GM19240 (cell line): ENCODE results near the gene SCYGR2.

Experiments used
- DNase-seq: peaks from one replicate; pipeline ENCODE4 v3.0.0; 2011; ENCODE audit warnings: low spot score; ENCODE audit not compliant: insufficient read length

SCYGR2 gene

DNA sequence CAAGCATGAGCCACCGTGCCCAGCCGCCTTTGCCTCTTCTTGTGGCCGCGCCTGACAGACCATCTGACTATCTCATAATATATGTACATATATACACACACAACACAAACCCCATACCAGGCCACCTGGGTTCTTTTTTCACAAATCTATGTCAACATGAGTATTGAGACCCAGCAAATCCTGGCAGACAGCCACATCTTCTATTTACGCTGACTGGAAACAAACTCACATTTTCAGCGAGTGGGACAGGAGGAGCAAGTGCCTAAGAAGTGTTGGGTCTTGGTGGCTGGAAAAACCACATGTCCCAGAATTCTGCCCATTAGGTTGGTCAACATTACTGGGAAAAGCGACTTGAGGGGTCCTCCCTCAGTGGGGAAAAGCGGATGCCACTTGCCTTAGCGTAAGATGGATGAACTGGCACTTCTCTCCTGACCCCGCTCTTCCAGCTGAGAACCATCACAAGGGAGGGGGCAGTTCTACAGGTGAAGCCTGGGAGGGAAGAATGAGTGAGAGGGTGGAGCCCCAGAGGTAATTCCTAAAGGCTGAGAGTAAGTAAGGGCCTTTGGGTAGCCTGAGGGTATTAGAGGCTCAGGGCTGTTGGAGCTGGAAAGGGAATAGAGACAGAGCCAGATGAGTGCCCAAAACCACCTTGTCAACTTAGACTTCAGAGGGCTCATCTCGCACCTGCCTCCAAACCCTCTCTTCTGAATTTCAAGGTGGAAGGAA is 14.0 kb downstream of the SCYGR2 start:
- no peak for DNase-seq

DNA sequence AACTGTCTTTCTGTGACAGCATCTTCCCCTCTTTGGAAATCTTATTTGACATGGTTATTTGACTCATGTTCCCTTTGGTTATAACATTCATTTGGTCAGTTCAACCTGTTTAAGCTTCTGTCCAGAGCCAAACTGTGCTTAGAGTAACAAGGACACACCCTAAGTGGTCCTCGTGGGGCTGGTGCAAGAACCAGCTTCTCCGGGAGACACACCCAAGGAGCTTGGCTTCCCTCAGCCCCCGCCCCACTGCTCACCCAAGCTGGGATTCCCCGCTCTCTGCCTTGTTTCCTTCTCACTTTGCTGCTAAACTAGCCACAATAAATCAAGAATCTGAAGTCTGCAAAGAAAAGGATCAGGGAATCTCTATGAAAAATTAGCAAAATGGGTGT is 14.6 kb downstream of the SCYGR2 start:
- DNase-seq: no peak

DNA sequence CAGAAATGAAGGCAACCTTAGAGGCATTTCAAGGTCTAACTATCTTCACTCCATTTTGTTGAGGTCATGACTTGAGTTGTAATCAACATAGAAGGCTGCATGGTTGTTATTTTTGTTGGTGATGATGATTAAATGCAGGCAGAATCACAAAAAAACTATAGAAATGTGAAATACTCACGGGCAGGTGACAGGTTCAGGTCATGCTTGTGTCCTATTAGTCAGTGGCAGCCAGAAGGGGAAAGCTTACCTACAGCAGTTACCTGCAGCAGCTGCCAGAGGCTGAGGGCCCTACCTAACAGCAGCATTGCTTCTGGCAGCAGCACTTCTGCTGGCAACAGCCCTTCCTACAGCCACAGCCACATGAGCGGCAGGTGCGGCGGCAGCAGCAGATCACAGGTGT is 15.6 kb downstream of the SCYGR2 start:
- no peak for DNase-seq

DNA sequence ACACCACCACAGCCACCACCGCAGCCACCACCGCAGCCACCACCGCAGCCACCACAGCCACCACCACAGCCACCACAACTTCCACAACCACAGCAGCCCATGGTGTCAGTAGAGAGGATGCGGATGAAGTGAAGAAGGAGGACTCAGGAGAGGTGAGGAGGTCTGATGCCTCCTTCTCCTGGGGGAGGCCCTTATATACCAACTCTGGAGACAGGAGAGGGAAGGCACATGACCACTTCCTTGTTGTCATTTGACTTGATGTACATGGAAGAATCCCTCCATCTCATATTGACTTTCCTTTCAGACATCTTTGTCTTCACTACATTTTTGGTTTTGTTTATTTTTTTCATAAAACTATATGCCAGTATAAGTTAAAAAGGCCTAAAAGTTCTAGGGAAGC is 16.0 kb downstream of the SCYGR2 start, which contains the start of gene SCYGR3:
TSS of gene SCYGR3 (minus strand) at position 101 of the 400 bp plus-strand sequence. CDS start at position 101, 0 bp downstream.
- DNase-seq: no peak

DNA sequence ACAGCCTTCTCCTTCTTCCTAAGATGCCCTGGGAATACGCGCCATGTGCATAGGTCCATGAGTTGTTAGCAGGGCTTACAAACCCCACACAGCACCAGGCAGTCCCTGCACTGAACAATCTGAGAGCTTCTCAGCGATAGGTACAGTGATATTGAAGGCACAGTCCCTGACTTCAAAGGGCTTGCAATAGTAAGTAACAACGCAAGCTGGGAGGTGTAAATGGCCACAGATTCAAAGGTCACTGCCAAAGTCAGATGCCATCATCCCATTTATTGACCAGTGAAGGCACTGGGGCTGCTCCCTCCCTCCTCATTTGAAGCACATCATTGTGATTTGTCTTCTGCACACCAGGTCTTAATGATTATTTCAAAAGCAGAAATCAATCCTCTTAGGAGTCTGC is 16.5 kb downstream of the SCYGR2 start:
- no peak for DNase-seq

DNA sequence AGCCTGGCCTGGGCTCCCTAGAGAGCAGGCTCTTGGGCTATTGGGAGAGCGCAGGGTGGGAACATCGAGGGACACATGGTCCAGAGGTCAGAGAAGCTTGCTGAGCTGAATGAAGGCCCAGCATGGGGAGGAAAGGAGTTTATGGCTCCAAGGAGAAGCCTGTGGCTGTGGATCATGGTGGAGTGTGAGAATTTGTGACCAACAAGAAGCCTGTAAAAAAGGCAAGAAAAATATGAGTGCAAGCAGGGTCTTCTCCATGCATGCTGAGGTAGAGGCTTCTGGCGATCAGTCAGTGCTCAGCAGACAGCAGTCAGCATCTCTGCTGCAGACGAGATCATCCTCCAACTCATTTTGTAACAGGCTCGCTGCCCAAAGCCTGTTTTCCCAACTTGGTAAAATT is 17.2 kb downstream of the SCYGR2 start:
- DNase-seq: no peak

DNA sequence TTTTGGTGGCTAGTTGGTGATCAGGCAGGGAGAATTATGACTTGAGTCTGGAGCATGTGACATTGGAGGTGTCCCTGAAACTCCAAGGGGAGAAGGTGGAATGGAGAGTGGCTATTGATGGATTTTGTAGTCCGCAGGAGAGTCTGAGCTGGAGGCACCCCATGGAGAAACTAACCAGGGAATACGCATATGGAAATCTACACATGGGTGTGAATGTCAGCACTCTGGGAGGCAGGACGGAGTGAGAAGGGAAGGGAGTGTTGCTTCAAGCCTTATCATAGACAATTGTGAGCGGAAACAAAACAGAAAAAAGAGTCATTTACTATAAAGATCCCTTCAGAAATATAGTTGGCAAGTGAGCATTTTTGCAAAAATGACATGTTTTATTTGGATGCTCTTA is 17.9 kb downstream of the SCYGR2 start:
- no peak for DNase-seq

DNA sequence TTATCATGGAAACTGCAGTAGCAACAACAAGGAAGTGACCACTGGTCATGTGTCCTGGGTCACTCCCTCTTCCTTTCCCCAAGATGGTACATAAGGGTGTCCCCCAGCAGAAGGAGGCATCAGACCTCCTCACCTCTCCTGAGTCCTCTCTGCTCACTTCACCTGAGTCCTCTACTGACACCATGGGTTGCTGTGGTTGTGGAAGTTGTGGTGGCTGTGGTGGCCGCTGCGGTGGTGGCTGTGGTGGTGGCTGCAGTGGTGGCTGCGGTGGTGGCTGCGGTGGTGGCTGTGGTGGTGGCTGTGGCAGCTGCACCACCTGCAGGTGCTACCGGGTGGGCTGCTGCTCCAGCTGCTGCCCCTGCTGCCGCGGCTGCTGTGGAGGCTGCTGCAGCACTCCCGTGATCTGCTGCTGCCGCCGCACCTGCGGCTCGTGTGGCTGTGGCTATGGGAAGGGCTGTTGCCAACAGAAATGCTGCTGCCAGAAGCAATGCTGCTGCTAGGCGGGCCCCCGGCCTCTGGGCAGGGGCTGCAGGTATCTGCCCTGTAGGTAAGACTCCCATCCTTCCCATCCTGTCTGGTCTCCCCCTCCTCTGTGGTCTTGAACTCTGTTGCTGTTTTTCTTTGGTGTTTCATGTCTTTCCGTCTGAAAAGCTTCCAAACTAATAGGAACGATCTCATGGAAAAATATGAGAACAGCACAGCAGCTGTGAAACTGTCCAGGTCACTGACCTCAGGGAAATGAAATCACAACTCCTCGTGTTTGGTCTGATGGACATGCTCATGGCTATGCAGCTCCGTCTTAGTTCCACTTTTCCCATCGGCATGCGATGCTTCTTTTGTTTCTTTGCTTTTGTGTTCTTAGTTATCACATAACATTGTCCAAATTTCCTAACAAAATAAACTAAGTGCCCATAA is 18.9 kb downstream of the SCYGR2 start, which contains the start of gene SCYGR4:
TSS of gene SCYGR4 (plus strand) at position 183 of the 915 bp plus-strand sequence. CDS start at position 183, 0 bp downstream.
- no peak for DNase-seq

DNA sequence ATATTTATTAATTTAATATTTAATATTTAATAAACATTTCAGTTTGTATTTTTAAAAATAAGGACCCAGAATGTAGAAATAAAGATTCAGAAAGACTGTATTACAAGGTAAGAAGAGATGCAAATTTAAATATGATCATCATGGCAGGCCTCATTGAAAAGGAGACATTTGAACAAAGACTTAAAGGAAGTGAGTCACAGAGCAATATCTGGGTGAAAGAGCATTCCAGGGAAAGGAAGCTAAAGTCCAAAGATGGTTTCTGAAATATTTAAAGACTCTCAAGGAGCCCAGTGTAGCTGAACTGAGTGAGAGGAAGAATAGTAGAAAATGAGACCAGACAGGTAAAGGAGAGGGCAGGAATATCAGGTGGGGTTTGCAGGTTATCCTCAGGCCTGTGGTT is 24.5 kb downstream of the SCYGR2 start:
- DNase-seq: no peak

DNA sequence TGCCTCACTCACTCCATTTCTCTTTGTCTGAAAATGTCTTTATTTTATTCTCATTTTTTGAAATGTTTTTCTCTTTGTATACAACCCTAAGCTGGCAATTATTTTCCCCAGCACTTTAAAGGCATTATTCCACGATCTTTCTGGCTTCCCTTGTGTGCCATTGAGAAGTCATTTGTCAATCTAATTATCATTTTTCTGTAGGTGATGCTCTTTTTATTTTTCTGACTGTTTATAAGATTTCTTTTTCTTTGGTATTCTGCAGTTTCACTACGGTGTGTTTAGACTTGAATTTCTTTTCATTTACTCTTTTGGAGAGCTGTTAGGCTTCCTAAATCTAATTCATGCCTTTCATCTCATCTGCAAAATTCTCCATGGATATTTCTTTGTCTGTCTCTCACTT is 26.7 kb downstream of the SCYGR2 start:
- no peak for DNase-seq

DNA sequence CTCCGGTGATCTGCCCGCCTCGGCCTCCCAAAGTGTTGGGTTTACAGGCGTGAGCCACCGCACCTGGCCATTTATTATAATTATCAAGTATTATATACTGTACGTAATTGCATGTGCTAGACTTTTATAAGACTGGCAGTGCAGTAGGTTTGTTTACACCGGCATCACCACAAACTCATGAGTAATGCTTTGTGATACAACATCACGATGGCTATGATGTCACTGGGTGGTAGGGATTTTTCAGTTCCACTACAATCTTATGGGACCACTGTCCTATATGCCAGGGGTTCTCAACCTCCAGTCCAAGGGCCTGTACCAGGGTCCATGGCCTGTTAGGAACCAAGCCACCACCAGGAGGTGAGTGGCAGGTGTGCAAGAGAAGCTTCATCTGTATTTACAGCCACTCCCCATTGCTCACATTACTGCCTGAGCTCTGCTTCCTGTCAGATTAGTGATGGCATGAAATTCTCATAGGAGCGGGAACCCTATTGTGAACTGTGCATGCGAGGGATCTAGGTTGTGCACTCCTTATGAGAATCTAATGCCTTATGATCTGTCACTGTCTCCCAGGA is 28.0 kb downstream of the SCYGR2 start:
- DNase-seq: no peak

DNA sequence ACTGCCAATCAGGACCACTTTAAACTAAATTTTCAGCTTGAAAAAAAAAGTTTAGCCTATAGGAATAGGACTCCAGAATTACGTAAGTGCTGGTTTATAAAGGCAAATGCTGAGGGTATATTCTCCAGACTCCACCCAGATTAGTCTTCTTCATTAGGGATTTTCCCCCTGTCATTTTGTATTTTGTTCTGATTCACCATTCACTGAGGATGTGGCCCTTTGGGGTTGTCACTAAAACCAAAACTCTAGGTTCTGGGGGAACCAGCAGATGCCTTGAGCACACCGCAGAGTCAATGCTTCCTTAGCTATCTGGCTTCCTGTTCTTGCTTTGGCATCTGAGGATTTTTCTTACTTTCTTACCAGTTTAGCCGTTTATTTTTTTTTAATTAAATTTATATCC is 29.1 kb downstream of the SCYGR2 start:
- no peak for DNase-seq

DNA sequence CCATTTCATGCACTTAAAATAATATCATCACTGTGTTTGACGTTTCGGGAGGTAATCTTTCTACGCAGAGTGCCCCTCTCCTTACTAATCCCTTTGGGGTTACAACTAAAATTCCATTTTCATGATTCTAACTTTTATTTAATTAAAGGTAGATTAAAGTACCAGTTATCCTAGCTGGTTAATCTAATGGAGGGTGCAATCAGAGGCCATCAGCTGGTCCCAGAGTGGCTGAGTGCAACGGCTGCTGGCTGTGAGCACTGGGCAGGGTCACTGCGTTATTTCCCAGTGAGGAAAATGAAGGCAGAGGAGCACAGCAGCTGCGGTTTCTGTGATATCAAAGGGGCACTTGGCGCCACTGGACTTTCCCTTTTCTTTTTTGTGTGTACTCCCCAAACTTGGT is 30.7 kb downstream of the SCYGR2 start:
- no peak for DNase-seq

DNA sequence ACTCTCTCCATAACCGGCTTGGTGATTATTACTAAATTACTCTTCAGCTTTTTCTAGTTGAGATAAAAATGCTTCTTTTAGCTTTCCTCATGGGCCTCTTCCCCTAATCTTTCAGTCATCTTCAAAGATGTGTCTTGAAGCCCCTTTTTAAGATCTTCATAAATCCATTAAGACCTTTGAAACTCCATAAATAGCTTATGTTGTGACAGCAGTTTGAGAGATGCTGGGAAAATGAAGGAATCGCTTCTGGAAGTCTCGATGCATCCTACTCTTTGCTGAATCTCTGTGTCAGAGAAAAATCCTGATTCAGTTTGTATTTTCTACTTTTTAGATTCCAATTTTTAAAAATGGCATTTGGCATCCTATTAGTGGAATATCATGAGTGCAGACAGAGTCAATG is 31.6 kb downstream of the SCYGR2 start:
- DNase-seq: no peak

DNA sequence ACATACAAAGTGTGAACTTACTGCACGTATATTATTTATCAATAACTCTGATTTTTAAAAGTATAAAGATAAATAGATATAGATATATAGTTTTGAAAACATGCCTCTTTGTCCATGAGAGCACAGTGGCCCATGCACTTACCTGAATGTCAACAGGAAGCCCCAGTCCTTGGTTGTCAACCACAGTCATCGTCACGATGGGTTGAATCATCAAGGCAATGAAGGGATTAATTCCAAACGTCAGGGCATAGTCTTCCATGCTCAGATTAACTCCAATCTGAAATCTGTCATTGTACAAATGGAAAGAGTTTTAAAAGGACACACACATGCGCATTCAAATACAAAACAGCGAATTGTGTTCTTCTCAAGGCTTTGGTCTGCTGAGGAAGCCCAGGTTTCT is 34.1 kb downstream of the SCYGR2 start:
- DNase-seq: no peak

DNA sequence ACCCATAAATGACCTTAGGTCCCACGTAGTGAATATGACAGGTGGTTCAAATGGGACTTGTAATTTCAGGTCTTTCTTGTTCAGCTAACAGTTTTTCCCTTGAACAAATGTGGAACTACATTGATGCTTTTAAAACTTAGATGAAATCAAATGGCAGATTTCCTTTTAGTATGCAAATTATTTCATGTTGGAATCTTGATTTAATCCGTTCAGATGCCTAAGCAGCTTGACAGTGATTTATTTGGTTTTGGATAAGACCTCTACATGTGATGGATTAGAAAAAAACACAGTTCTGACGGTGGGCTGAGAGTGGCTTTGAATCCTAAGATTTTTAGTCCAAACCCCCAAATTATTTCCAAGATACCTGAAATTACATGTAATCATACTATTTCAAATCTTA is 35.5 kb downstream of the SCYGR2 start:
- DNase-seq: no peak

DNA sequence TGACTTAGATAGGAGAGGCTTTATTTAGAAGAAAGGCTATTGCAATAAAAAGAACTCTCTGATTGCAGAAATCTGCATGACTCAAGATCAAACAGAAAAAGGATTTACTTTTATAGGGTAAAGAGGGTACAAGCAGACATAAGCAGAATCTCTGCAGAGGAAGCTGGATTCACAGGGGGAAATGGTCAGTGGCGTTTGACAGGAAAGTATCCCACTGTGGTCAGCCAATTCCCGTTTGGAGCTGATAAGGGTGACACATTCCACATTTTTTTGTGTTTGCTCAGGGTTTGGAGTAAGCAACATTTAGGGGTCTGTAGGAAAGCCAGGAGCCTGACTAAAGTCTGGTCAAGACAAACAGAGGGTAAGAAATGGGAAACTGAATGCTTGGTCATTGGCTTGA is 44.0 kb downstream of the SCYGR2 start:
- no peak for DNase-seq

DNA sequence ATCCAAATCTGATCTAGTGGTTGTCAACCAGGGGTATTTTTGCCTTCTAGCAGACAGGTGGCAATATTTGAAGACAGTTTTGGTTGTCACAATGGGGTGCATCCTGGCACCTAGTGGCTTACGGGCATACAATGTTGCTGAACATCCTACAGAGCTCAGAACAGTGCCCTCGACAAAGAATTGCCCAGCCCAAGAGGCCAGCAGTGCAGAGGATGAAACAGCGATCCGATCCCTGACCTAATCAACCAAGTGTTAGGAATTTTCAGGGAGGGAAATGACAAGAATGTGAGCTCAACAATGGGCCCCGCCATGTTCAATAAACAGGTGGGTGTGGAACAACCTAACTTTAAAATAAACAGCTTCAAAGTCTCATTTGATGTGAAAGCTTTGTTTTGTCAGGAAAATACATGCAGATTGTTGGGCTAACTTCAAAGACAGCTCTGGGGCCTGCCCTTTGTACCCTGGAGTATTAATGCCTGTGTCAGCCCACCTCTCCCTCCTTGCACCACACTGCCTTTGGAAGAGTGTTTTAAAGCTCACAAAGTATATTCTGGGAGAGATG is 45.4 kb downstream of the SCYGR2 start:
- no peak for DNase-seq
